ENCODE results near the gene EIF4EBP2. TPM values are rescaled to one million over a fixed set of nuclear protein-coding genes. Genes with fewer than 3 reads are reported as not detected.
A peak's percentile ranks its signal among the peaks of the same experiment; 100 is the strongest.

Gene EIF4EBP2
- polyA plus RNA-seq, 1 donor (not counting 4 experiments of a cell fraction or from before 2014, with no cell fraction given) = 18.9 TPM

GRCh38 chr10:70380350-70381135 is 23.4 kb upstream of the EIF4EBP2 start:
- FAIRE-seq (no peak), DNase-seq (ENCODE audit: low read depth, low spot score) (no peak)
- Histone ChIP-seq H4K20me1 (ENCODE audit: control insufficient read depth, extremely low read depth, insufficient read depth, low read length) (no peaks in the 10 kb centered on the region), H3K9me3 (ENCODE audit: control insufficient read depth, low read depth, low read length) (no peaks in the 10 kb centered on the region), H3K27ac (ENCODE audit: control insufficient read depth, insufficient read depth, low read length) (no peak overlapping the region), H3K4me1 (ENCODE audit: control insufficient read depth, extremely low read depth, insufficient read depth, low read length) (peaks cover 31% of the 10 kb centered on the region), H3K4me2 (ENCODE audit: control insufficient read depth, extremely low read depth, insufficient read depth, low read depth, low read length) (no peak overlapping the region), H3K9ac (ENCODE audit: control insufficient read depth, extremely low read depth, insufficient read depth, low read length) (no peak overlapping the region), H2AFZ (ENCODE audit: control insufficient read depth, low read length) (no peak overlapping the region), H3K27me3 (ENCODE audit: control insufficient read depth, extremely low read depth, insufficient read depth, low read length) (peaks cover 6% of the 10 kb centered on the region), H3K36me3 (ENCODE audit: control insufficient read depth in 2 of 2, extremely low read depth in 1 of 2, insufficient read depth in 2 of 2, low read length in 2 of 2) (no peaks in the 10 kb centered on the region), H3K79me2 (ENCODE audit: control insufficient read depth, insufficient read depth, low read length) (no peaks in the 10 kb centered on the region), H3K4me3 (ENCODE audit: control insufficient read depth in 2 of 3, extremely low read depth in 1 of 3, insufficient read depth in 2 of 3, low read depth in 1 of 3, low read length in 3 of 3) (no peak overlapping the region), H3K9me1 (ENCODE audit: control insufficient read depth, extremely low read depth, insufficient read depth, low read length) (peaks cover 5% of the 10 kb centered on the region)
- dilution Hi-C loops (cut with MboI; ENCODE audit: extremely low pct_ligation_motif_present, low sequenced_read_pairs) = no loop called here
- TF ChIP-seq CTCF (optimal IDR thresholded peaks at IDR 0.05 in 1 of 3, IDR thresholded peaks at IDR 0.05 in 1 of 3, conservative IDR thresholded peaks at IDR 0.05 in 1 of 3; ENCODE audit: extremely low read depth in 1 of 3, insufficient read depth in 2 of 3, low read length in 3 of 3) (no peak), EZH2 (IDR thresholded peaks at IDR 0.05; ENCODE audit: low read length) (no peak)

- Histone ChIP-seq H3K27me3 (ENCODE audit: control insufficient read depth, extremely low read depth, insufficient read depth, low read length) (peaks cover 6% of the 10 kb centered on the region), H3K9ac (ENCODE audit: control insufficient read depth, extremely low read depth, insufficient read depth, low read length) (peak overlapping the region; percentile 36), H3K9me1 (ENCODE audit: control insufficient read depth, extremely low read depth, insufficient read depth, low read length) (peaks cover 5% of the 10 kb centered on the region), H3K27ac (ENCODE audit: control insufficient read depth, insufficient read depth, low read length) (no peak overlapping the region), H3K4me1 (ENCODE audit: control insufficient read depth, extremely low read depth, insufficient read depth, low read length) (peaks cover 30% of the 10 kb centered on the region), H2AFZ (ENCODE audit: control insufficient read depth, low read length) (peak overlapping the region; percentile 77), H3K4me2 (ENCODE audit: control insufficient read depth, extremely low read depth, insufficient read depth, low read depth, low read length) (peak overlapping the region; percentile 84), H3K4me3 (ENCODE audit: control insufficient read depth in 2 of 3, extremely low read depth in 1 of 3, insufficient read depth in 2 of 3, low read depth in 1 of 3, low read length in 3 of 3) (peak overlapping the region; percentile 53 to 67 (median 64)), H4K20me1 (ENCODE audit: control insufficient read depth, extremely low read depth, insufficient read depth, low read length) (no peaks in the 10 kb centered on the region), H3K79me2 (ENCODE audit: control insufficient read depth, insufficient read depth, low read length) (no peaks in the 10 kb centered on the region), H3K36me3 (ENCODE audit: control insufficient read depth in 2 of 2, extremely low read depth in 1 of 2, insufficient read depth in 2 of 2, low read length in 2 of 2) (no peaks in the 10 kb centered on the region), H3K9me3 (ENCODE audit: control insufficient read depth, low read depth, low read length) (no peaks in the 10 kb centered on the region)
- DNase-seq (ENCODE audit: low read depth, low spot score) (no peak), FAIRE-seq (no peak)
- dilution Hi-C loops (cut with MboI; ENCODE audit: extremely low pct_ligation_motif_present, low sequenced_read_pairs) = no loop called here
- no peak for TF ChIP-seq EZH2 (IDR thresholded peaks at IDR 0.05; ENCODE audit: low read length)
- TF ChIP-seq CTCF (optimal IDR thresholded peaks at IDR 0.05 in 1 of 3, IDR thresholded peaks at IDR 0.05 in 1 of 3, conservative IDR thresholded peaks at IDR 0.05 in 1 of 3; ENCODE audit: extremely low read depth in 1 of 3, insufficient read depth in 2 of 3, low read length in 3 of 3) = no peak
Measured at GRCh38 chr10:70381471-70382421, 22.2 kb upstream of the EIF4EBP2 start.
